Mononuclear cell (primary cell): ENCODE measurements around the gene LINGO1. TPM values are rescaled to one million over a fixed set of nuclear protein-coding genes. Genes with fewer than 3 reads are reported as not detected.

Source experiments
- H3K27me3 ChIP-seq: 2 replicates; pipeline ENCODE4 v1.6.0; 2011; ENCODE audit warnings: low read length, control low read depth; ENCODE audit not compliant: insufficient read depth
- H3K4me1 ChIP-seq: 2 replicates; pipeline ENCODE4 v1.5.1; 2011; ENCODE audit warnings: mild to moderate bottlenecking, low read length, control low read depth; ENCODE audit not compliant: insufficient read depth
- H3K4me3 ChIP-seq: 2 replicates; pipeline ENCODE4 v1.5.1; 2011; ENCODE audit warnings: mild to moderate bottlenecking, low read length, moderate library complexity
- H3K9me3 ChIP-seq: 2 replicates; pipeline ENCODE4 v1.5.1; 2011; ENCODE audit warnings: low read depth, mild to moderate bottlenecking, control low read depth, low read length
- total RNA-seq: library from RNA; depleted of rRNA; stranded (reverse); fragments of >200 nt; gene quantifications from one replicate; pipeline ENCODE4 v1.2.3, GENCODE V29; 2012

The LINGO1 gene, protein sequence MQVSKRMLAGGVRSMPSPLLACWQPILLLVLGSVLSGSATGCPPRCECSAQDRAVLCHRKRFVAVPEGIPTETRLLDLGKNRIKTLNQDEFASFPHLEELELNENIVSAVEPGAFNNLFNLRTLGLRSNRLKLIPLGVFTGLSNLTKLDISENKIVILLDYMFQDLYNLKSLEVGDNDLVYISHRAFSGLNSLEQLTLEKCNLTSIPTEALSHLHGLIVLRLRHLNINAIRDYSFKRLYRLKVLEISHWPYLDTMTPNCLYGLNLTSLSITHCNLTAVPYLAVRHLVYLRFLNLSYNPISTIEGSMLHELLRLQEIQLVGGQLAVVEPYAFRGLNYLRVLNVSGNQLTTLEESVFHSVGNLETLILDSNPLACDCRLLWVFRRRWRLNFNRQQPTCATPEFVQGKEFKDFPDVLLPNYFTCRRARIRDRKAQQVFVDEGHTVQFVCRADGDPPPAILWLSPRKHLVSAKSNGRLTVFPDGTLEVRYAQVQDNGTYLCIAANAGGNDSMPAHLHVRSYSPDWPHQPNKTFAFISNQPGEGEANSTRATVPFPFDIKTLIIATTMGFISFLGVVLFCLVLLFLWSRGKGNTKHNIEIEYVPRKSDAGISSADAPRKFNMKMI
- total RNA-seq, result not detected

DNA sequence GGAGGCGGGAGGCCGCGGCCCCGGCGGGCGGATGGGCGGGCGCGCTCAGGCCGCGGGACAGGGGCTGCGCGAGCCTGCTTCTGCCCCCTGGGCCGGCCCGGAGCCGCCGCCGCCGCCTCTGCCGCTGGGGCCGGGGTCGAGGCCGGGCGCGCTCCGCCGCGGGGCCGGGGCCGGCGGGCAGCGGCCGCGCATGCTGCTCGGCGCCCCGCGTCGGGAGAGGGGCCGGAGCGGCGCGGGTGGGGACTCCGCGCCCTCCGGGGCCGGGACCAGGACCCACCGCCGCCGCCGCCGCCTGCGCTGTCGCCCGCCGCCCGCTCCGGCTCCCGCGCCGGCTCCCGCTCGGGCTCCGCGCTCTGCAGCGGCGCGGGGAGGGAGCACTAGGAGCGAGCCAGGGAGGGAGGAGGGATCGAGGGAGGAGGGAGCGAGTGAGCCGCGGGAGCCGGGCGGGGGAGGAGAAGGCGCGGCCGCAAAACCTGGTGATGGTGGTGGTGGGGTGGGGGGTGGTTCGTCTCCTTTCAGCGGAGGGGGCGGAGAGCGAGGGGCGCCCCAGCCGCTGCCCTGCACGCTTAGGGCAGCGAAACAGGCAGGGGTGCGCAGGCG, at the start of gene LINGO1:
Gene LINGO1 (minus strand): TSS at position 379 of the 600 bp plus-strand sequence. CDS start 597 bp downstream, outside the sequence.
- H3K27me3 ChIP-seq, result peaks cover 53% of the 10 kb centered on the region
- no peak within 1 kb of the TSS for H3K4me3 ChIP-seq
- H3K9me3 ChIP-seq, result no peaks in the 10 kb centered on the region
- H3K4me1 ChIP-seq, result peaks cover 14% of the 10 kb centered on the region

DNA sequence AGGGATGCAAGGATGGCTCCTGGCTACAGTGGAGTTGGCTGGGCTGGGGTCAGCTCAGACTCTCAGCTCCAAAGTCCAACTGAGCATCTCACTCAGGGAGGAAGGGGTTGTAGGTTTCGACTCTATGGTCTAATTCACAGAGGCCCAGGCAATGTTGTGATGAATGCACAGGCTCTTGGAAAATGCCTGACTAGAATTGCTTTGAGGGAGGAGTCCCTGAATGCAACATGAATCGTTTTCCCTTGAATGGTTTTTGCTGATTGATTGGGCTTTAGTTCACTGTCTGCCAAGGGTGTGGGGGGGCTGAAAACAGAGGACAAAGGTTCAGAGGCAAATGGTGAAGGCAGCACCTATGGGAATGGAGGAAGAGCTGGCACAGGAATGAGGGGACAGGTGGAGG, 48.6 kb upstream of the LINGO1 start:
- Histone ChIP-seq H3K27me3 (no peaks in the 10 kb centered on the region), H3K9me3 (no peaks in the 10 kb centered on the region), H3K4me3 (no peak overlapping the region)

DNA sequence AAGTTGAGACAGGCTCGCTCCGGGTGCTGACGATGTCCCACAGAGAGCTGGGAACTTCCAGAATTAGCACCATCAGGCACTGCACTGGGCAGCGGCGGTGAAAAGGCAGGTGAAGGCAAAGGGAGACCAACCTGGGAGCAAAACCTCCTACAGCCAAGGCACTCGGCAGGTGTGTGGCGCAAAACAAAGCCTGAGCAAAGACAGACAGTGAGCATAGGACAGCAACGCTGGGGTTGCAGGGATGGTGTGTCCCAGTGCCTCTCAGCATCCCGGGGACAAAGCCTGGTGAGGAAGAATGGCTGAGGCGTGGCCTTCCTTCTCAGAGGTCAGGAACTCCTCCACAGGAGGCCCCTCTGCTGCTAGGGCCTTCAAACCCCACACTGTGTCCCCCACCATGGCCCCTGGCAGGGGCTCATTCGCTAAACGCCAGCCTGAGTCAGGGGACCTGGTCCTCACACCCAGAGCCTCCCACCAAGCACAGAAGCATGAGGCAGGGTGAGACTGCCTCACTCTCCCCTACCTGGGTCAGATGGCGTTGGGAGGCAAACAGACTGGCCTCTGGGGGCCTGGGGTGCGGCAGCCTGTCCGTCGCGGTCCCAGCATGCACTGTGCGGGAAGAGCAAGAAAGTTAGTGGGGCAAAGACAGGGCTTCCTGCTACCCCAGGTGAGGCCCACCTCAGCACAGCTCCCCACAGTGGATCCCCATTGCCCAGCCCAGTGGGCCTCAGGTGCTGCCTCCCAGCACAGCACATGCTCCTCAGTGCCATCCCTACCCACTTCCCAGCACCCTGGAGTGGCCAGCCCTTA, 44.1 kb upstream of the LINGO1 start:
- H3K4me3 ChIP-seq, result no peak overlapping the region
- no peaks in the 10 kb centered on the region for H3K4me1 ChIP-seq
- no peaks in the 10 kb centered on the region for H3K27me3 ChIP-seq
- H3K9me3 ChIP-seq, result no peaks in the 10 kb centered on the region

More for the DNA sequence above, 48.6 kb upstream of the LINGO1 start:
- no peaks in the 10 kb centered on the region for H3K4me1 ChIP-seq

DNA sequence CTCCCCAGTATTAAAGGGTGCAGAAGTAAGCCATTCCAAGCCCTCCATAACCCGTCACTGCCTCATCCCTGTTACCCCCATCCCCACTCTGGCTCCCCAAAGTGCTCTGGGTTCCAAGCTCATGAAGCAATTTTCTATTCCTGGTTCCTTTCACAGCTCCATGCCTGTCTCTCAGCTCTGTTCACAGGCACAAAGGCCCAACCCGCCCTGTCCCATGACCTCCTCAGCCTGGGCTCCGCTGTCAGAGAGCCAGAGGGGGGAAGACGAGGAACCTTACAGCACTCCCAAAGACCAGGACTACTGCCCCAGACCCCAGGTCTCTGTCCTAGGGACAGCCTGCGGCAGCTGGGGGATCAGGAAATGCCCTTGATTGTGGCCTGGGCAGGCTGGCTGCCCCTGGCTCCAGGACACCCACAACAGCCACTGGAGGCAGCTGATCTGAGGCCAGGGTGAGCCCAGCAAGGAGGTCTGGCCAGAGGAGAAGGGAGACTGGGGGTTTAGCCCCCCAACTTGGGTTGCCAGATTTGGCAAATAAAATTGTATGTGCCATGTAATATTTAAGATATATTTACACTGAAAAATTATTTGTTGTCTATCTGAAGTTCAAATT, 43.2 kb upstream of the LINGO1 start:
- H3K4me1 ChIP-seq, result no peaks in the 10 kb centered on the region
- H3K27me3 ChIP-seq, result no peaks in the 10 kb centered on the region
- H3K9me3 ChIP-seq, result no peaks in the 10 kb centered on the region
- H3K4me3 ChIP-seq, result no peak overlapping the region

DNA sequence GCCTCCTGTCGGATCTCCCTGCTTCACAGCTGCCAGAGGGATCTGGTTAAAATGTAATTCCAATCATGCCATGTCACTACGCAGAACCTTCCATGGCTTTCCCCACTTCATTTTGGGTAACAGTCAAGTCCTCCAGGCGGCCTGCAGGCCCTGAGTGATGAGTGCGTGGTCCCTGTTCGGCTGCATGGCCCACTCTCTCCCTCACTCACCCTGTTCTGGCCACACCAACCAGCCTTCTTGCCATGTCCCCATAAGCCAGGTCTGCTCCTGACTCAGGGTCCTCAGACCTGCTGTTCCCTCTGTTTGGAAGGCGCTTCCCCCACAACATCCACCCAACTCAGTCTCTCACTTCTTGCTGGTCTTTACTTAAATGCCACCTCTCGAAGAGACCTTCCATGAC, 41.6 kb upstream of the LINGO1 start:
- Histone ChIP-seq H3K4me3 (no peak overlapping the region), H3K27me3 (no peaks in the 10 kb centered on the region), H3K9me3 (no peaks in the 10 kb centered on the region), H3K4me1 (no peaks in the 10 kb centered on the region)

DNA sequence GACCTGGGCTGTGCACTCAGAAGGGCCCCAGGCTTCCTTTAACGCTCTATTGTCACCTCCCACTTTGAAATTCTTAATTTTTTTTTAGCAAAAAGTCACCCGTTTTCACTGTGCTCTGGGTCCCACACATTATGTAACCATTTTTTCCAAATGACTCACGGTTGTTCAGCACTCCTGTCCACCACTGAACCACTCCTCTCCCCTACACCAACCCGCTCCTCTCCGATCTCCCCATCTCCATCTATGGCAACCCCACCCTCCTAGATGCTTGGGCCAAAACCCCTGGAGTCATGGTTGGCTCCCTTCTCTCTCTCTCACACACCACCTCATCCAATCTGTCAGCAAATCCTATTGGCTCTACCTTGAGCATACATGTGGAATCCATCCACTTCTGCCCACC, 41.2 kb upstream of the LINGO1 start:
- Histone ChIP-seq H3K9me3 (no peaks in the 10 kb centered on the region), H3K27me3 (no peaks in the 10 kb centered on the region), H3K4me3 (no peak overlapping the region), H3K4me1 (no peaks in the 10 kb centered on the region)

DNA sequence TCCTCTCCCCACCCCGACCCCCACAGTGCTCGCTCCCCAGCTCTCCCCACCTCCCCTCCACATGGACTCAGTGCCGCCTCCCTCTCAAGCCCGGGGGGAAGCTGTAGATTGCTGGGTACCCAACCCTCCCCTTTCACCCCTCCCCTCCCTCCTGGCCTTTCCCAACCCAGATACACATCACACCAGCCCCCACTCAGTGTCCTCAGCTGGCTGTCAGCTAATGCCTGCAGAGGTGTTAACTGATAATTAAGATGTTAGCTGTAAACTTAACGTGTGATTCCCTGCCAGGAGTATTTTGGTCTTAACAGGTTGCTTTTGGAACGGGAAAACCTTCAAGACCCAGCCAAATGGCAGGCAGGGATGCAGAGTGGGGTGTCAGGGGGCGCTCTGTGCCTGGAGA, 39.4 kb upstream of the LINGO1 start:
- H3K4me1 ChIP-seq, result no peaks in the 10 kb centered on the region
- no peak overlapping the region for H3K4me3 ChIP-seq
- H3K9me3 ChIP-seq, result no peaks in the 10 kb centered on the region
- H3K27me3 ChIP-seq, result no peaks in the 10 kb centered on the region

DNA sequence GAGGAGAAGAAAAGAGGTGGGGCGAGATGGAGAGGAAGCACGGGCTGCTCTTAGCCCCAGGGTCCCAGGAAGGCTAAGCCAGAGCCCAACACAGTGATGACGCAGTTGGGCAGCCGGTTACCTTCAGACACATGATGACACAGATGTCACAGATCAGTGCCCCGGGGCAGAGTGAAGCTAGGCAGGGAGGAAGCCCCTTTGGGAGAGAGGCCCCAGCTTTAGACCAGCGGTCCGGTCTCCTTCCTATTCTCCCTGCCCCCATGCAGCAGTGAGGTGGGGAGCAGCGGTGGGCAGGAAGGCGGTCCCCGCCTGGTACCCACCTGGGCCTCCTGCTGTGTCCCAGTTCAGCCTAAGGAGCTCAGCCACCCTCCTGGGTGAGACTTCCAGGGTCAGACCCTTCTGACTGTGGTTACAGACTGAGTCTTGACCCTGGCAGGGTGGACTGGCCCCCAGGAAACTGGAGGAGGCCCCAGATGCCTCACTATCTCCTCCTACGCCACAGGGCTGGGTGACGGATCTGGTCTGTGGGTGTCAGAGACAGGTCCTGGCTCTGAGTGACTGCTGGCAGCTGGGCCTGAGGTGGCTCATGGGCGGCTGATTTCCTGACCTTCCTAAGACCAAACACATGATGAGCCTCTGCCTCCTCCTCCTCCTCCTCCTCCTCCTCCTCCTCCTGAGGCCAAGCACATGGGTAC, 38.8 kb upstream of the LINGO1 start:
- H3K27me3 ChIP-seq, result no peaks in the 10 kb centered on the region
- no peaks in the 10 kb centered on the region for H3K9me3 ChIP-seq
- H3K4me1 ChIP-seq, result no peaks in the 10 kb centered on the region
- no peak overlapping the region for H3K4me3 ChIP-seq

DNA sequence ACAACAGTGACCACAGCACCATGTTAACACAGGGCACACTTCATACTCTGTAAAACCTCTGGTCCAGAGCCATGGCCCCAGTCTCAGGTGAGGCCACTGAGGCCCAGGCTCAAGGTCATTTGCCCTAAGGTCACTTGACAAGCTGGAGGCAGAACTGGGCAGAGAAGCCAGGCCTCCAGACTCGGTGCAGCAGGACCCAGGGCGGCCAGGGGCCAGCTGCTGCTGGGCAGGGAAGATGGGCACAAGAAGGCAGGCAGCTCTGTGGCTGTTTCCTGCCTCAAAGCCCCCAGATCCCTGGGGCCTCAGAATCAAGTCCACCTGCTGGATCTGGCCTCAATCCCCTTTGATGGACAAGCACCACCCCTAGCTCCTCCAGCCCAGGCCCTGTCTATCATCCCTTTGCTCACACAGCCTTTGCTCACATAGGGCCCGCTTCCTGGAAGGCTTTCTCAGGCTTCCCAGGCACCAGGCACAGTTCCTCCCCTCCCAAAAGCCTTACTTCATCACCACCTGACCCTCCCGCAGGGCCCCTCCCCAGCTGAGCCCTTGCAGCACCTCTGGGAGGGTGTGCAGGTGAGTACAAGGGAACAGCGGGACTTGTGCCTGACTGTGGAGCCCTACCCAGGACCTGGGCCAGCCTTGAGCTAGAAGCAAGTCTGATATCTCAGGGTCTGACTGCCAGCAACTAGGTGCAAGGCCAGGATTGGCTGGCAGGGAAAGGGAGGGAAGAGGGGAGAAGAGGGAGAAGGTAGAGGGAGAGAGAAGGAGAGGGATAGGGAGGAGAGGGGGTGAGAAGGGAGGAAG, 38.0 kb upstream of the LINGO1 start:
- Histone ChIP-seq H3K9me3 (no peaks in the 10 kb centered on the region), H3K4me3 (no peak overlapping the region), H3K4me1 (no peaks in the 10 kb centered on the region), H3K27me3 (no peaks in the 10 kb centered on the region)

DNA sequence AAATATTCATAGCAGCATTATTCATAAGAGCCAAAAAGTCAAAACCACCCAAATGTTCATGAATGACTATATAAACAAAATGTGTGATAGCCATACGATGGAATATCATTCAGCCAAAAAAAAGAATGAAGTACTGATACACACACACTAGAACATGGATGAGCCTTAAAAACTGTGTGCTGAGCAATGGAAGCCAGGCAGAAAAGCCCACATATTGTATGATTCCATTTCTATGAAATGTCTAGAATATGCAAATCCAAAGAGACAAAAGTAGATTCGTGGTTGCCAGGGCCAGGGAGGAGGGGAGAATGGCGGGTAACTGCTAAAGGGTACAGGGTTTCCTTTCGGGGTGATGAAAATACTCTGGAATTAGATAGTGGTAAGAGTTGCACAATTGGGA, 37.2 kb upstream of the LINGO1 start:
- no peaks in the 10 kb centered on the region for H3K4me1 ChIP-seq
- no peak overlapping the region for H3K4me3 ChIP-seq
- no peaks in the 10 kb centered on the region for H3K9me3 ChIP-seq
- no peaks in the 10 kb centered on the region for H3K27me3 ChIP-seq

DNA sequence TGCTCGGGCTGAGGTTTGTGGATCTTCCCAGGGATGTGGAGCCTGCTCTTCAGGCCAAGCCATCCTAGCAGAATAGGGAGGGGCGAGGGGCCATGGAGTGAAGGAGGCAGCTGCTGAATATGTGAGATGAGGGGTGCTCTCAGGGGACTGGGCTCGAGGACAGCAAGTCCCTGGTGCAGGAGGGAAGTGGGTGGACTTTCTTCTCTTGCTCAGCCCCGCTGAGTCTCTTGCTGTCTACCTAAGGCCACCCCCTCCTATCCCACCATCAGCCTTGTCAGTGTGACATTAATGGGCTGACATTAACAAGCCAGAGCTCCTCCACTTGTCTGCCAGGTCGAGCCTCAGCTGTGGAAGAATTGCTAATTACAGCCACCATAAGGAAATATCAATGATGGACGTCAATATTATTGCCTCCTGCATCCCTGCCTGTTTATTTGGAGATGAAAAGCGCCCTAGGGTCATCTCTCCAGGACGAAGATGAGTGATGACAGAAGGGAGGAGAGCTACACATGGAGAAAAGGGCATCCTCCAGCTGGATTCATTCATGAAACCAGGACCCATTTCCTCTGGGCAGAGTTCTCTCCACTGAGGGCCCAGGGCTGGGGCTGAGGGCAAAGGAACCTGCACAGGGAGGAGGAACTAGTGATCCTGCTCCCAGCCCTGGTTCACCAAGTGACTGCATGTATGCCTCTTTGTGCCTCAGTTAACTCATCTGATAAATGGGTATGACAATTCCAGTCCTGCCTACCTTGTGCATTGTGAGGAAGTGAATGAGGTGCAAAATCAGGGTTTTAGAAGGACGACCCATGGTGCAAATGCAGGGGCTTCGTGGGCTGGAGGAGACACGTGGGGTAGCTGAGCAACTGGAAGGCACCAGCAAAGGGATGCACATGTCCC, 34.9 kb upstream of the LINGO1 start:
- no peaks in the 10 kb centered on the region for H3K9me3 ChIP-seq
- no peak overlapping the region for H3K4me3 ChIP-seq
- H3K27me3 ChIP-seq, result no peaks in the 10 kb centered on the region
- no peaks in the 10 kb centered on the region for H3K4me1 ChIP-seq

DNA sequence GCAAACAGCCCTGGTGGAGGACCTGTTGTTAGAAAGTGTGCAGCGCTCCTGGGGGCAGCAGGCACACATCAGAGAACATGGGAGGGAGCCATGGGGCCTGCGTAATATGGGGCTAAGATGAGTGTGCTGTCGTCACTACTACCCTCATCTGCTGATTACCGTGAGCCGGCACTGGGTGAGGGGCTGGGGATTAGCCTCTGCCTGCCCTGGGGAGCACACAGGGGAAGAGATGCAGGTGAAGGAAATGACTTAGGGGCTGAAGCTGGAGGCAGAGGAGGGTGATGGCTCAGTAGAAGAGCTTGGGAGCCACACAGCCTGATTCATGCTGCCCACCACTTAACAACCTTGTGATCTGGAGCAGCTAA, 33.6 kb upstream of the LINGO1 start:
- H3K27me3 ChIP-seq, result no peaks in the 10 kb centered on the region
- H3K9me3 ChIP-seq, result no peaks in the 10 kb centered on the region
- H3K4me3 ChIP-seq, result no peak overlapping the region
- H3K4me1 ChIP-seq, result no peaks in the 10 kb centered on the region
